ENCODE results near the gene OR6S1. TPM values are rescaled to one million over a fixed set of nuclear protein-coding genes. Genes with fewer than 3 reads are reported as not detected.
A peak's percentile ranks its signal among the peaks of the same experiment; 100 is the strongest.

The OR6S1 gene
- not detected in 2 replicates for total RNA-seq

GRCh38 chr14:20641591-20641990 is at the start of gene OR6S1:
Gene OR6S1 (minus strand): TSS chr14:20641691. CDS start chr14:20641691, 0 bp downstream.
- DNase-seq (ENCODE audit: low read depth), result no peak
- TF ChIP-seq CTCF (conservative IDR thresholded peaks at IDR 0.05; ENCODE audit: low read depth, low read length), result no peak
- H3K4me3 ChIP-seq (ENCODE audit: low read depth, low read length), result no peak within 1 kb of the TSS

- H3K4me3 ChIP-seq (ENCODE audit: low read depth, low read length), result peak overlapping the region; percentile 17
- TF ChIP-seq CTCF (conservative IDR thresholded peaks at IDR 0.05; ENCODE audit: low read depth, low read length), result peak; percentile 87
These were observed 49.6 kb upstream of the OR6S1 start for GRCh38 chr14:20690848-20691640.

GRCh38 chr14:20688167-20688839 is 46.8 kb upstream of the OR6S1 start, which contains the start of gene ANG:
Gene ANG (plus strand): TSS chr14:20688764. CDS start chr14:20693565, 4,801 bp downstream.
- no peak for TF ChIP-seq CTCF (conservative IDR thresholded peaks at IDR 0.05; ENCODE audit: low read depth, low read length)
- H3K4me3 ChIP-seq (ENCODE audit: low read depth, low read length), result no peak within 1 kb of the TSS
- DNase-seq (ENCODE audit: low read depth), result no peak

More at GRCh38 chr14:20690848-20691640, 49.6 kb upstream of the OR6S1 start:
- DNase-seq (ENCODE audit: low read depth), result peak; percentile 46

GRCh38 chr14:20687362-20688166 is 46.1 kb upstream of the OR6S1 start:
- no peak overlapping the region for H3K4me3 ChIP-seq (ENCODE audit: low read depth, low read length)
- DNase-seq (ENCODE audit: low read depth), result no peak
- no peak for TF ChIP-seq CTCF (conservative IDR thresholded peaks at IDR 0.05; ENCODE audit: low read depth, low read length)

GRCh38 chr14:20686386-20687143 is 45.1 kb upstream of the OR6S1 start:
- no peak for DNase-seq (ENCODE audit: low read depth)
- H3K4me3 ChIP-seq (ENCODE audit: low read depth, low read length), result no peak overlapping the region
- no peak for TF ChIP-seq CTCF (conservative IDR thresholded peaks at IDR 0.05; ENCODE audit: low read depth, low read length)
